Muscle of leg (tissue), 11 donors: ENCODE measurements around the gene ANO7. TPM values are rescaled to one million over a fixed set of nuclear protein-coding genes. Genes with fewer than 3 reads are reported as not detected.

ENCODE experiments used
- DNase-seq: peaks from one replicate; pipeline ENCODE4 v3.0.0; 2013
- H3K27ac ChIP-seq: one replicate; pipeline ENCODE4 v1.5.1; 2013; ENCODE audit warnings: mild to moderate bottlenecking, low read length, control low read depth
- H3K27me3 ChIP-seq: one replicate; pipeline ENCODE4 v1.6.1; 2013; ENCODE audit warnings: low read length; ENCODE audit not compliant: control insufficient read depth, insufficient read depth
- H3K36me3 ChIP-seq: one replicate; pipeline ENCODE4 v1.6.1; 2013; ENCODE audit warnings: low read length; ENCODE audit not compliant: control insufficient read depth, insufficient read depth
- H3K4me1 ChIP-seq: one replicate; pipeline ENCODE4 v1.6.1; 2013; ENCODE audit warnings: low read length; ENCODE audit not compliant: control insufficient read depth, insufficient read depth
- H3K4me3 ChIP-seq: one replicate; pipeline ENCODE4 v1.5.1; 2013; ENCODE audit warnings: low read length, control low read depth
- H3K9me3 ChIP-seq: replicated peaks from 2 replicates; pipeline ENCODE4 v1.6.1; 2013; ENCODE audit warnings: low read depth, low read length; ENCODE audit not compliant: control insufficient read depth
- WGBS: methylation state at CpG from one replicate; pipeline ENCODE4 v1.1.5; 2013; ENCODE audit warnings: missing lambda C conversion rate; ENCODE audit not compliant: insufficient coverage; 5-methylcytosine and 5-hydroxymethylcytosine counted together
- polyA plus RNA-seq, 8 donors: library from polyadenylated mRNA; unstranded; fragments of 120-200 nt; gene quantifications; one replicate each; pipeline versions ENCODE4 v1.2.1 to v1.2.3, GENCODE V29; 2013; ENCODE audit warnings: inconsistent platforms in 1 of 8, low replicate concordance in 1 of 8; ENCODE audit not compliant: insufficient read length in 8 of 8, insufficient read depth in 1 of 8
- total RNA-seq: library from RNA; stranded (reverse); fragments of 120-200 nt; gene quantifications from one replicate; pipeline ENCODE4 v1.2.4, GENCODE V29; 2013

Gene ANO7
- total and polyA plus RNA-seq, 9 donors: 0.35 to 2.0 (median 1.1) TPM

DNA sequence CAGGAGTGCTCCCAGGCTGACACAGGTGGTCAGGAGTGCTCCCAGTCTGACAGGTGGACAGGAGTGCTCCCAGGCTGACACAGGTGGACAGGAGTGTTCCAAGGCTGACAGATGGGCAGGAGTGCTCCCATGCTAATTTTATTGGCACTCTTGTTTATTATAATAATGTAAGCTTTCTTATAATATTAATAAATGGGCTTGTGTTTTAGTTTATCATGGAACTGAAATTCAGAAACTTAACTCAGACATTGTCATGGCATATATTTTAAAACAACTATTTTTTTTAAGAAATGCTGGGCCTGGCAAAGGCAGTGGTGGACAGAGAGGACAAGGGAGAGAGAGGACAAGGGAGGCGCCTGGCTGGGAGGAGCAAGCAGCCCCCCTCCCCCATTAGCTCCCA lies 18.7 kb downstream of the ANO7 start:
- peaks cover 2% of the 10 kb centered on the region for H3K27me3 ChIP-seq
- WGBS: no CpG with 5 or more reads among the region's 1 CpG
- no peak overlapping the region for H3K27ac ChIP-seq
- no peak overlapping the region for H3K4me3 ChIP-seq
- H3K9me3 ChIP-seq: no peaks in the 10 kb centered on the region
- H3K36me3 ChIP-seq: no peaks in the 10 kb centered on the region
- H3K4me1 ChIP-seq: peaks cover 4% of the 10 kb centered on the region
- no peak for DNase-seq

DNA sequence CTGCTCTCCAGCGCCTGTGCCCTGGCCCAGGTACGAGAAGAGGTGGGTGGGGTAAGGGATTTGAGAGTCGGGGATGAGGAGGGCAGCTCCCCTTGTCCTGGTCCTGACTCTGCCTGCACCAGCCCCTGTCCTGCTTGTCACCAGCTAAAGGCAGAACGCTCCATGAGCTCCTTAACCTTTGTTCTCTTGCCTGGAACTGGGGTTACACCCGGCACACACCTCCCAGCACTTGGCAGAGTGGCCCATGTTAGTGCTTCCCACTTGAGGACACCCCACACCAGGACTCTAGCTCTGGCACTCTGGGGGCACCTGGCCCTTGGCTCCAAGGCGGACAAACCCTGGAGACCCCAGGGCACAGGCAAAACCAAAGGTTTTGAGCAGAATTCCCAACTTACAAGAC lies 19.2 kb downstream of the ANO7 start:
- Histone ChIP-seq H3K4me3 (no peak overlapping the region), H3K36me3 (no peaks in the 10 kb centered on the region), H3K27ac (no peak overlapping the region), H3K9me3 (no peaks in the 10 kb centered on the region), H3K27me3 (peaks cover 2% of the 10 kb centered on the region), H3K4me1 (no peaks in the 10 kb centered on the region)
- 71% methylated on average over 3 of the region's 6 CpGs for WGBS
- DNase-seq: no peak

DNA sequence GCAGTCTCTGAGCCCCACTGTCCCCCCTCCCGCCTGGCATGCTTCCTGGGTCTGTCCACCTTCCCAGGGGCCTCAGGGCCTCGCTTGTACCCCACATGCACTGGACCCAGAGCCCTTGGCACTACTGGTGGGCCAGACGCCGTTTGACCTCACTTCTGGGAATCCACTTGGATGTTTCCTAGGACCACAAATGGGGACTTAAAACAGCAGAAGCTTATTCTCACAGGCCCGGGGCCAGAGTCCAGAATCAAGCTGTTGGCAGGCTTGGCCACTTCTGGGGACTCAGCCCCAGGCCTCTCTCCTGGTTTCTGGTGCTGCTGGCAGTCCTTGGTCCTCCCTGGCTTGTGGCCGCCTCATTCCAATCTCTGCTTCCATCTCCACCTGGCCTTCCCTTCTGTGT lies 19.6 kb downstream of the ANO7 start:
- no peaks in the 10 kb centered on the region for H3K36me3 ChIP-seq
- H3K27ac ChIP-seq: no peak overlapping the region
- H3K4me1 ChIP-seq: peaks cover 3% of the 10 kb centered on the region
- H3K27me3 ChIP-seq: peaks cover 2% of the 10 kb centered on the region
- H3K9me3 ChIP-seq: no peaks in the 10 kb centered on the region
- 46% methylated on average over 6 of the region's 6 CpGs for WGBS
- no peak for DNase-seq
- H3K4me3 ChIP-seq: no peak overlapping the region

DNA sequence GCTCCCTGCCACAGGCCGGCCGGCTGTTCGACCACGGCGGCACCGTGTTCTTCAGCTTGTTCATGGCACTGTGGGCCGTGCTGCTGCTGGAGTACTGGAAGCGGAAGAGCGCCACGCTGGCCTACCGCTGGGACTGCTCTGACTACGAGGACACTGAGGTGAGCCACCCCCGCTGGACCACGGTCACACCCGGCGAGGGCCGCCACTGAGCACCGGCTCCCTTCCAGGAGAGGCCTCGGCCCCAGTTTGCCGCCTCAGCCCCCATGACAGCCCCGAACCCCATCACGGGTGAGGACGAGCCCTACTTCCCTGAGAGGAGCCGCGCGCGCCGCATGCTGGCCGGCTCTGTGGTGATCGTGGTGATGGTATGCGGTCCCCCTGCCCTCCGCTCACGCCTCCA lies 20.8 kb downstream of the ANO7 start:
- Histone ChIP-seq H3K27ac (no peak overlapping the region), H3K4me1 (peaks cover 11% of the 10 kb centered on the region), H3K36me3 (no peaks in the 10 kb centered on the region), H3K27me3 (peaks cover 2% of the 10 kb centered on the region), H3K4me3 (no peak overlapping the region), H3K9me3 (no peaks in the 10 kb centered on the region)
- DNase-seq: no peak
- 87% methylated on average over 20 of the region's 33 CpGs for WGBS

DNA sequence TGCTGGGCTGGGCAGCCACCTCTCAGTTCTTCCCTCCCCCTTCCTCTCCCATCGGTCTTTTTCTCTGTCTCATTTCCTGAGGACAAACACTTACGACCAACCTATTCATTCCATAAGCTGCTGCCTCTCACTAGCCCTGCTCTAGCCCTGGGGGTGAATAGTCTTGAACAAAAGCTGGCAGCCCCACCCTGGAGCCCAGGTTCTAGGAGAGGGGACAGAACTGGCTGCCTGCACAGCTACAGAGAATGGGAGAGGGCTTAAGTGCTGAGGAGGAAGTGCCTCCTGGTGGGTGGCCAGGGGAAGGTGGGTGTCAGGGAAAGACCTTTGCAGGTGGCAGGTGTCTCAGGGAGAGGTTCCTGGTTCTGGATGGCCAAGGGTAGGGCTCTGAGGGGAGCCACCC lies 22.8 kb downstream of the ANO7 start:
- WGBS: no CpG with 5 or more reads among the region's 2 CpGs
- H3K36me3 ChIP-seq: no peaks in the 10 kb centered on the region
- DNase-seq: no peak
- peaks cover 2% of the 10 kb centered on the region for H3K27me3 ChIP-seq
- no peak overlapping the region for H3K27ac ChIP-seq
- no peak overlapping the region for H3K4me3 ChIP-seq
- H3K4me1 ChIP-seq: peaks cover 22% of the 10 kb centered on the region
- no peaks in the 10 kb centered on the region for H3K9me3 ChIP-seq

DNA sequence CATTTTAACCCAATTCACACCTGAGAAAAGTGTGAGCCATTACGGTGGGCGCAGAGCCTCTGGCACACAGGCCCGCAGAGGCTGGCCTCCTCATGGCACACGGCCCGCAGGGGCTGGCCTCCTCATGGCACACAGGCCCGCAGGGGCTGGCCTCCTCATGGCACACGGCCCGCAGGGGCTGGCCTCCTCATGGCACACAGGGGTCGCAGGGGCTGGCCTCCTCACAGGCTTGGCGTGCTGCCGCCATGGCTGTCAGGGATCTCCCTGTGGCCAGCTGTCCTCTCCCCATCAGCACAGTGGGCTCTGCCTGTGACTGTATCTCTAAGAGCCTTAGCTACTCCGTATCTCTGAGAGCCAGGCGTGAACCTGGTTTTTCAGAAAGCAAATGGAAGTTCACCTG lies 24.6 kb downstream of the ANO7 start:
- H3K27me3 ChIP-seq: peaks cover 2% of the 10 kb centered on the region
- DNase-seq: peak; percentile 72
- H3K9me3 ChIP-seq: no peaks in the 10 kb centered on the region
- H3K4me3 ChIP-seq: no peak overlapping the region
- peak overlapping the region; percentile 35 for H3K27ac ChIP-seq
- WGBS: 71% methylated on average over 13 of the region's 13 CpGs
- H3K36me3 ChIP-seq: no peaks in the 10 kb centered on the region
- peaks cover 31% of the 10 kb centered on the region for H3K4me1 ChIP-seq

DNA sequence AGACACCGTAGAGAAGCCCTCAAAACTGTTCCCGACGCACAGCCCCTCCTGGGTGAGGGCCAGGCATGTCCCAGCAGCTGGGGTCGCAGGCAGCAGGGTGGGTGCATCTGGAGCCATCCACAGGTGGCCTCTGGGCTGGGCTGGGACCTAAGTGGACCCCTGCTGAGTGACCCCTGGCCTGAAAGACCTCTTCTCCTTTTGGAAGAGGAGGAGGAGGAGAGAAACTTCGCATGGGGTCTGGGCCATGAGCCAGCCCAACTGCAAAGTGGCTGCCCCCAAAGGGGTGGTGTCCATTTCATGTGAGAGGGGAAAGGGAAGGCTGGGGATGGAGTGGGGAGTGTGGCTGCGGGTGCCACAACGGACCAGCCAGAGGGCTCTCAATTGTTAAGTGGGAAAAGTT lies 25.1 kb downstream of the ANO7 start:
- H3K9me3 ChIP-seq: no peaks in the 10 kb centered on the region
- DNase-seq: no peak

DNA sequence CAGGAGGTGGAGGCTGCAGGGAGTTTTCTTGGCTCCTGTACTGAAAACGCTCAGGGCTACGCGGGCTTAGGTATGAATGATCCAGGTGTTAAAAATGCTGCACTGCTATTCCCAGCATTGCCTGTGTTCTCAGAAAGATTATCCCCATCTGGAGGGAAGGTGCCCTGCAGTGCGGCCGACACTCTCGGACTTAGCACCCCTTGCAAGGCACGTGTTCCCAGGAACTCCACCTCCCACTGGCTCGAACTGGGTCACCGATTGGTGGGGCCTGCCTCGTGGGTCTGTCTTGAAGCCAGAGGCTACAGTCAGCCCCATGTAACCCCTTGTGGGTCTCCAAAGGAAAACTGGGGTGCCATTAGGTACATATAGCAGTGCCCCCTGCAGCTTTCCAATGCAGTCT lies 25.7 kb downstream of the ANO7 start:
- H3K27ac ChIP-seq: no peak overlapping the region
- H3K4me1 ChIP-seq: peaks cover 38% of the 10 kb centered on the region
- H3K4me3 ChIP-seq: no peak overlapping the region
- 39% methylated on average over 10 of the region's 10 CpGs for WGBS
- no peaks in the 10 kb centered on the region for H3K9me3 ChIP-seq
- no peak for DNase-seq
- no peaks in the 10 kb centered on the region for H3K36me3 ChIP-seq
- peaks cover 2% of the 10 kb centered on the region for H3K27me3 ChIP-seq

More for the DNA sequence above, 25.1 kb downstream of the ANO7 start:
- Histone ChIP-seq H3K4me3 (no peak overlapping the region), H3K4me1 (peaks cover 32% of the 10 kb centered on the region), H3K27ac (peak overlapping the region; percentile 35), H3K36me3 (no peaks in the 10 kb centered on the region), H3K27me3 (peaks cover 2% of the 10 kb centered on the region)
- WGBS: 42% methylated on average over 7 of the region's 7 CpGs

DNA sequence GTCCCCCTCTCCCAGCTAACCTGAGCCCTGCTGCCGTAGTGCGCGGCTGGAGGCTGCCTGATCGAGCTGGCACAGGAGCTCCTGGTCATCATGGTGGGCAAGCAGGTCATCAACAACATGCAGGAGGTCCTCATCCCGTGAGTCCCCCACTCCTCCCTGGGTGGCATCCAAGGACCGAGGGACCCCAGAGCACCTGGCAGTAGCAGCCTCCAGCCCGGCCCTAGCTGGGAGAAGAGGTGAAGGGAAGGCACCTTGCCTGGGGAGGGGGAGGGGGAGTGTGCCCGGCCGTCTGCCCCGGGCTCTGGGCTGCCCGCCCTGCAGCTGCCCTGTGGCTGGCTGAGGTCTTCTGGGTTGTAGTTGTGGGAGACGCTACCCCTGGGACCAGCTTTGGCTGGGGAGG lies 26.3 kb downstream of the ANO7 start:
- Histone ChIP-seq H3K4me1 (peaks cover 38% of the 10 kb centered on the region), H3K4me3 (no peak overlapping the region), H3K36me3 (no peaks in the 10 kb centered on the region), H3K27ac (no peak overlapping the region), H3K27me3 (peaks cover 2% of the 10 kb centered on the region), H3K9me3 (no peaks in the 10 kb centered on the region)
- DNase-seq: no peak
- WGBS: 82% methylated on average over 6 of the region's 12 CpGs

DNA sequence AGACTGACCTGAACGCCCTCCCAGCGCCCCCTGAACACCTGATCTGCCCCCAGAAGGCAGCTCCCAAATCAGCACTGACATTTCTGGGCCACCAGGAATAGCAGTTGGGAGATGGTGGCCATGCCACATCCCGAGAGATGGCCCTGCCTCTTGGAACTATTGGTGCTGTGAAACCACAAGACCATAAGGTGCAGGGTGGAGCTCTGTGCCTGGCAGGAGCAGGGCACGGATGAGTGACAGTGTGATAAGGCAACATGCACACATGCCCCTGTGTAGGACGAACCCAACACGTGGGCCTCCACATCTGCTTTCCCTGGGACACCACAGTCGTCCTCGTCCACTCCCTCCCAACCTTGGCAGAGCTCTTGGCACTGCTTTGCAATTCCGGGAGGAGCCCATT lies 26.9 kb downstream of the ANO7 start:
- peaks cover 38% of the 10 kb centered on the region for H3K4me1 ChIP-seq
- no peak overlapping the region for H3K4me3 ChIP-seq
- peaks cover 2% of the 10 kb centered on the region for H3K27me3 ChIP-seq
- no peak overlapping the region for H3K27ac ChIP-seq
- H3K36me3 ChIP-seq: no peaks in the 10 kb centered on the region
- WGBS: 72% methylated on average over 6 of the region's 9 CpGs
- DNase-seq: no peak
- no peaks in the 10 kb centered on the region for H3K9me3 ChIP-seq

DNA sequence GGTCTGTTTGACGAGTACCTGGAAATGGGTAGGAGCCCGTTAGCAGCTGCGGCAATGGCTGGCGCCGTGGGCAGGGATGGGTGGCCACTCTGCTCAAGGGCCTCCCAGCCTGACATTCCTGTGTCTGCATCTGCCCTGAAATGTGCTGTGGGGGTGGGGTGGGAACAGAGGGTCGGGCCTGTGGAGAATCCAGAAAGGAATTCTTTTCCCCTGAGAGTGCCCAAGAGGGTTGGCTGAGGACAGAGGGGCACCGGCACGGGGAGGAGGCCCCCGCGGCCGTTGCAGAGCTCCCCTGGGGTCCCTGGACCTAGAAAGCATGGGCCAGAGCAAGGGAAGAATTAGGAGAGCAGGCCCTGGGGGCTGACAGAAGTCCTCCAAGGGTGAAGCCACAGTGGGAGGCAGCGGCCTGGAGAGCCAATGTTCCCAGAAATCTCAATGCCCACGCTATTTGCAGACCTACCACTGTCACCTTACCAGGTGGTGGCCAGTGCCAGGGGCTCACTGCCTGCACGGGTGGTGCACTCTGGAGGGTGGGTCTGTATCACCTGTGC lies 27.8 kb downstream of the ANO7 start:
- Histone ChIP-seq H3K27me3 (peaks cover 2% of the 10 kb centered on the region), H3K4me1 (peaks cover 38% of the 10 kb centered on the region), H3K27ac (no peak overlapping the region), H3K36me3 (no peaks in the 10 kb centered on the region), H3K4me3 (no peak overlapping the region), H3K9me3 (no peaks in the 10 kb centered on the region)
- 35% methylated on average over 11 of the region's 14 CpGs for WGBS
- DNase-seq: no peak
